A549 (cell line): ENCODE data around the gene PDGFD. TPM values are rescaled to one million over a fixed set of nuclear protein-coding genes. Genes with fewer than 3 reads are reported as not detected.

Experiments
- ATAC-seq, 2 experiments: fragments of 200-7000 bp in 1 of 2; fragments of >200 bp in 1 of 2; cut with Nextera tagmentation in 1 of 2; cut with Tn5 transposase in 1 of 2; 3 replicates each; pipeline versions ENCODE4 v1.8.0 to v1.9.1; 2018 to 2020; ENCODE audit warnings: mild to moderate bottlenecking in 1 of 2, moderate library complexity in 1 of 2
- CTCF ChIA-PET: fragments of 300-600 bp; sonication (Branson Sonifier 250); formaldehyde crosslinking; extraction: SDS; loops from one replicate; lab custom pipeline; 2021; ENCODE audit warnings: antibody characterized with exemption, inconsistent platforms; lab: Yijun Ruan, JAX
- POLR2A ChIA-PET: fragments of 350-600 bp; formaldehyde crosslinking; extraction: SDS; loops from one replicate; lab custom pipeline; 2021; ENCODE audit warnings: antibody characterized with exemption, inconsistent platforms; lab: Yijun Ruan, JAX
- DNase-seq, 2 experiments: peaks; one replicate each; pipeline versions ENCODE4 v3.0.0 to v3.0.0-alpha.2; 2011 to 2016; ENCODE audit warnings: low read depth in 1 of 2, low spot score in 1 of 2
- FAIRE-seq: peaks from 2 replicates; lab custom pipeline; 2011; peaks lifted over from hg19 to GRCh38; lab: Jason Lieb, UNC
- H3K27ac ChIP-seq, 2 experiments: fragments of >200 bp; sonication (Bioruptor Twin); formaldehyde crosslinking; 3 replicates each; pipeline ENCODE4 v1.5.1; 2016 to 2017
- H3K4me1 ChIP-seq: fragments of >200 bp; sonication (Bioruptor Twin); formaldehyde crosslinking; 3 replicates; pipeline ENCODE4 v1.6.1; 2016
- H3K4me2 ChIP-seq: fragments of >200 bp; sonication (Bioruptor Twin); formaldehyde crosslinking; 3 replicates; pipeline ENCODE4 v1.6.1; 2016
- H3K4me3 ChIP-seq: fragments of >200 bp; sonication (Bioruptor Twin); formaldehyde crosslinking; 3 replicates; pipeline ENCODE4 v1.5.1; 2016
- H3K9me3 ChIP-seq: fragments of >200 bp; sonication (Bioruptor Twin); formaldehyde crosslinking; 3 replicates; pipeline ENCODE4 v1.6.1; 2016
- BHLHE40 ChIP-seq: IDR thresholded peaks from 2 replicates; pipeline ENCODE4 v1.6.1; 2012; ENCODE audit warnings: low read depth, low read length, inconsistent platforms
- CBX2 ChIP-seq: fragments of 200-600 bp; sonication (generic); IDR thresholded peaks from 2 replicates; pipeline ENCODE4 v1.6.1; 2016; ENCODE audit warnings: low read depth, mild to moderate bottlenecking, borderline replicate concordance
- CBX8 ChIP-seq: fragments of 200-600 bp; sonication (generic); IDR thresholded peaks from 2 replicates; pipeline ENCODE4 v1.6.1; 2016
- CEBPB ChIP-seq, 2 experiments: fragments of >200 bp in 1 of 2; sonication (Bioruptor Twin) in 1 of 2; formaldehyde crosslinking in 1 of 2; IDR thresholded peaks; 2 replicates each; pipeline ENCODE4 v1.6.1; 2012 to 2016
- EHMT2 ChIP-seq: fragments of 200-600 bp; sonication (generic); IDR thresholded peaks from 2 replicates; pipeline ENCODE4 v1.6.1; 2016; ENCODE audit warnings: antibody characterized with exemption, low read depth, mild to moderate bottlenecking, moderate library complexity
- ESRRA ChIP-seq: fragments of 150-350 bp; IDR thresholded peaks from 2 replicates; pipeline ENCODE4 v1.6.1; 2014; ENCODE audit warnings: mild to moderate bottlenecking, low read length, borderline replicate concordance
- FOSB ChIP-seq: fragments of 250-450 bp; sonication (Bioruptor Pico); IDR thresholded peaks from 2 replicates; pipeline ENCODE4 v1.5.0; 2020; ENCODE audit warnings: mild to moderate bottlenecking, moderate library complexity
- GATA3 ChIP-seq: IDR thresholded peaks from 2 replicates; pipeline ENCODE4 v1.6.1; 2012; ENCODE audit warnings: borderline replicate concordance
- HDAC2 ChIP-seq: fragments of 200-600 bp; sonication (generic); IDR thresholded peaks from 2 replicates; pipeline ENCODE4 v1.6.1; 2016
- HOXA7 ChIP-seq: fragments of 250-450 bp; sonication (Bioruptor Pico); IDR thresholded peaks from 2 replicates; pipeline ENCODE4 v1.5.0; 2020; ENCODE audit warnings: mild to moderate bottlenecking, moderate library complexity
- HOXB13 ChIP-seq: fragments of 250-450 bp; sonication (Bioruptor Pico); IDR thresholded peaks from 2 replicates; pipeline ENCODE4 v1.5.0; 2020; ENCODE audit warnings: low read depth, mild to moderate bottlenecking, moderate library complexity
- JUN ChIP-seq, 2 experiments: fragments of >200 bp; sonication (Bioruptor Twin); formaldehyde crosslinking; IDR thresholded peaks; 2 replicates in 1 of 2; 3 replicates in 1 of 2; pipeline ENCODE4 v1.6.1; 2016 to 2017
- KDM1A ChIP-seq: fragments of 200-600 bp; sonication (generic); IDR thresholded peaks from 2 replicates; pipeline ENCODE4 v1.6.1; 2016; ENCODE audit warnings: low read depth, mild to moderate bottlenecking
- KDM5A ChIP-seq: fragments of 200-600 bp; sonication (generic); IDR thresholded peaks from 2 replicates; pipeline ENCODE4 v1.6.1; 2016; ENCODE audit warnings: antibody characterized with exemption, mild to moderate bottlenecking
- NFE2L2 ChIP-seq: fragments of 150-350 bp; conservative IDR thresholded peaks from 2 replicates; pipeline ENCODE4 v1.6.1; 2014; ENCODE audit warnings: low read length
- PHF8 ChIP-seq: fragments of 200-600 bp; sonication (generic); IDR thresholded peaks from 2 replicates; pipeline ENCODE4 v1.6.1; 2016; ENCODE audit warnings: low read depth, mild to moderate bottlenecking, antibody characterized with exemption, moderate library complexity, borderline replicate concordance
- POLR2A ChIP-seq: IDR thresholded peaks from 2 replicates; pipeline ENCODE4 v1.6.1; 2012; ENCODE audit warnings: mild to moderate bottlenecking, low read length
- POLR2AphosphoS2 ChIP-seq: conservative IDR thresholded peaks from 2 replicates; pipeline ENCODE4 v1.6.1; 2012; ENCODE audit warnings: low read length, improper control_type of control experiment, inconsistent platforms
- RAD21 ChIP-seq, 2 experiments: fragments of >200 bp in 1 of 2; sonication (Bioruptor Twin) in 1 of 2; formaldehyde crosslinking in 1 of 2; IDR thresholded peaks in 1 of 2; conservative IDR thresholded peaks in 1 of 2; 2 replicates in 1 of 2; 3 replicates in 1 of 2; pipeline ENCODE4 v1.6.1; 2012 to 2018; ENCODE audit warnings: inconsistent platforms in 1 of 2
- RARB ChIP-seq: fragments of 250-450 bp; sonication (Bioruptor Pico); IDR thresholded peaks from 2 replicates; pipeline ENCODE4 v1.8.0; 2021; ENCODE audit warnings: mild to moderate bottlenecking, moderate library complexity
- RCOR1 ChIP-seq: fragments of 150-350 bp; IDR thresholded peaks from 2 replicates; pipeline ENCODE4 v1.6.1; 2014; ENCODE audit warnings: antibody characterized with exemption, low read length, low read depth
- RNF2 ChIP-seq: fragments of 200-600 bp; sonication (generic); IDR thresholded peaks from 2 replicates; pipeline ENCODE4 v1.6.1; 2016; ENCODE audit warnings: low read depth, mild to moderate bottlenecking, antibody characterized with exemption, moderate library complexity, borderline replicate concordance
- SREBF2 ChIP-seq: fragments of 450-650 bp; IDR thresholded peaks from 2 replicates; pipeline ENCODE4 v1.6.1; 2014; ENCODE audit warnings: mild to moderate bottlenecking, moderate library complexity
- ZC3H11A ChIP-seq: fragments of 450-650 bp; IDR thresholded peaks from 2 replicates; pipeline ENCODE4 v1.6.1; 2014; ENCODE audit warnings: antibody characterized with exemption, mild to moderate bottlenecking
- ZNF302 ChIP-seq: fragments of 250-450 bp; sonication (Bioruptor Pico); IDR thresholded peaks from 2 replicates; pipeline ENCODE4 v1.9.0; 2021; ENCODE audit warnings: inconsistent platforms, mild to moderate bottlenecking, moderate library complexity
- ZSCAN20 ChIP-seq: fragments of 250-450 bp; sonication (Bioruptor Pico); IDR thresholded peaks from 2 replicates; pipeline ENCODE4 v1.8.0; 2022; ENCODE audit warnings: mild to moderate bottlenecking, moderate library complexity
- WGBS: methylation state at CpG from one replicate; pipeline ENCODE4 v1.1.6; 2017; ENCODE audit errors: missing lambda C conversion rate; 5-methylcytosine and 5-hydroxymethylcytosine counted together
- polyA plus RNA-seq, 4 experiments: library from polyadenylated mRNA; depleted of rRNA in 3 of 4; stranded (reverse); fragments of >200 nt; fragmentation: RNase III in 1 of 4; extraction: RNeasy Plus Mini Kit Qiagen cat#74134 plus additional on column Dnase treatment in 1 of 4; gene quantifications; 2 replicates in 3 of 4; 3 replicates in 1 of 4; pipeline ENCODE4 v1.2.3, GENCODE V29; 2011 to 2017
- TF ChIP-seq, protein P1 (sequence below): fragments of 250-450 bp; sonication (Bioruptor Pico); IDR thresholded peaks from 2 replicates; pipeline ENCODE4 v1.5.0; 2021; ENCODE audit warnings: mild to moderate bottlenecking, moderate library complexity, borderline replicate concordance
- TF ChIP-seq, protein P2 (sequence below): IDR thresholded peaks from 2 replicates; pipeline ENCODE4 v1.6.1; 2012
- TF ChIP-seq, protein P3 (sequence below): fragments of 150-350 bp; IDR thresholded peaks from 2 replicates; pipeline ENCODE4 v1.6.1; 2014; ENCODE audit warnings: low read depth, mild to moderate bottlenecking, low read length
- TF ChIP-seq, protein P4 (sequence below): fragments of >200 bp; sonication (Bioruptor Twin); formaldehyde crosslinking; IDR thresholded peaks from 2 replicates; pipeline ENCODE4 v1.6.1; 2016
- TF ChIP-seq, protein P5 (sequence below): fragments of 250-450 bp; sonication (Bioruptor Pico); IDR thresholded peaks from 2 replicates; pipeline ENCODE4 v1.5.0; 2020; ENCODE audit warnings: low read depth, mild to moderate bottlenecking, moderate library complexity

PDGFD gene
- polyA plus RNA-seq, 2 of the 4 experiments (the other 2 are of a cell fraction), result 11.1 to 29.7 TPM

DNA sequence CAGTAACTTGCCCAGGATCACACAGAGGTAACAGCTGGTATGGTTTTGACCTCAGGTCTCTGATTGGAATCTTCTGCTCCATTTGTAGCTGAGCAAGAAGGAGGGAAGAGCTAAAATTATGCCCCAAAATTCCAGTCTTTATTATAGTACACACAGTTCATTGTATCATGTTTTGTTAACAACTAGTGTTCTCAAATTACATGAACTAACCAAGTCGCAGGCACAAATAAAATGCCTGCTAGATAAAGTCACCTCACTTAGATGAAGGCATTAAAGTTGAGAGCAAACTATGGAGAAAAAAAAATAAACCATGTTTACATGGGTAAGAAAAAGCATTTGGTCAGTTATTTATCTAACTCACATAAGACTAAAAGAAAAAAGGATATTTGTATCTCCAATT is 58.8 kb downstream of the PDGFD start:
- ATAC-seq (no peak), FAIRE-seq (no peak)
- no peak overlapping the region for H3K4me2 ChIP-seq
- ChIA-PET CTCF (interaction anchor here (0.8 kb wide), 1 partner anchor 8 kb away, joined by 3 read pairs; no protein-coding TSS in a partner anchor), POLR2A (no interaction called here)
- no peaks in the 10 kb centered on the region for H3K9me3 ChIP-seq
- no peak overlapping the region for H3K27ac ChIP-seq
- no peak overlapping the region for H3K4me3 ChIP-seq
- WGBS, result 66% methylated on average over 1 of the region's 1 CpG
- no peak for TF ChIP-seq RAD21 (conservative IDR thresholded peaks at IDR 0.05 in 1 of 2, IDR thresholded peaks at IDR 0.05 in 1 of 2)
- no peak for TF ChIP-seq ZC3H11A
- no peak for TF ChIP-seq HOXB13 (CRISPR knock-in tag)
- no peak for TF ChIP-seq RCOR1
- no peak for TF ChIP-seq GATA3
- no peak for TF ChIP-seq ZSCAN20
- no peak for TF ChIP-seq HDAC2
- no peak for TF ChIP-seq CBX8
- no peak for TF ChIP-seq BHLHE40
- TF ChIP-seq, protein P1, sequence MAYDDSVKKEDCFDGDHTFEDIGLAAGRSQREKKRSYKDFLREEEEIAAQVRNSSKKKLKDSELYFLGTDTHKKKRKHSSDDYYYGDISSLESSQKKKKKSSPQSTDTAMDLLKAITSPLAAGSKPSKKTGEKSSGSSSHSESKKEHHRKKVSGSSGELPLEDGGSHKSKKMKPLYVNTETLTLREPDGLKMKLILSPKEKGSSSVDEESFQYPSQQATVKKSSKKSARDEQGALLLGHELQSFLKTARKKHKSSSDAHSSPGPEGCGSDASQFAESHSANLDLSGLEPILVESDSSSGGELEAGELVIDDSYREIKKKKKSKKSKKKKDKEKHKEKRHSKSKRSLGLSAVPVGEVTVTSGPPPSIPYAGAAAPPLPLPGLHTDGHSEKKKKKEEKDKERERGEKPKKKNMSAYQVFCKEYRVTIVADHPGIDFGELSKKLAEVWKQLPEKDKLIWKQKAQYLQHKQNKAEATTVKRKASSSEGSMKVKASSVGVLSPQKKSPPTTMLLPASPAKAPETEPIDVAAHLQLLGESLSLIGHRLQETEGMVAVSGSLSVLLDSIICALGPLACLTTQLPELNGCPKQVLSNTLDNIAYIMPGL, result no peak
- TF ChIP-seq CBX2, result no peak
- no peak for TF ChIP-seq ESRRA
- no peak for TF ChIP-seq POLR2AphosphoS2
- no peak for TF ChIP-seq CEBPB (IDR thresholded peaks at IDR 0.05)
- no peak for TF ChIP-seq HOXA7
- TF ChIP-seq RNF2, result no peak
- no peak for TF ChIP-seq JUN (IDR thresholded peaks at IDR 0.05)
- no peak for TF ChIP-seq POLR2A
- TF ChIP-seq EHMT2, result no peak
- TF ChIP-seq, all 56 proteins: peak for 0
- DNase-seq, result no peak
- H3K4me1 ChIP-seq, result 0 out of 3 replicates have a peak, but pooled peaks cover 4% of the 10 kb centered on the region

DNA sequence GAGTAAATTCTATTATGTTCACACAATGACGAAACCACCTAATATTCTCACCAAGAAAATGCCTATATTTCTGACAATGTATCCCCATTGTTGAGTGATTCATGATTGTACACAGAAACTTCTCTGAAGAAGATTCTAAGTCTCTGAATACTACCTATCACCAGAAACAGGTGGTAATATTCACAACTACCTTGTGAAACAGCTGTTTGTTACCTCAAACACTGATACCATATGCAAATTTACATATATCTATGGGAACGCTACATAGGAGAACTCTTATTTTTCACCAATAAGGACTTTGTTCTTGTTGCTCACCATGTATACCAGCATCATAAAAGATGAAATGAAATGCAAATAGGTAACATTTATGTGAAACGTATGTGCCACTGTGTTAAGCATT is 59.3 kb downstream of the PDGFD start:
- FAIRE-seq (no peak), DNase-seq (no peak)
- no peak overlapping the region for H3K4me3 ChIP-seq
- CTCF ChIA-PET, result interaction anchor here (0.8 kb wide), 1 partner anchor 8 kb away, joined by 3 read pairs; no protein-coding TSS in a partner anchor
- H3K4me1 ChIP-seq, result 0 out of 3 replicates have a peak, but pooled peaks cover 4% of the 10 kb centered on the region
- no peak for TF ChIP-seq SREBF2
- TF ChIP-seq, protein P2, sequence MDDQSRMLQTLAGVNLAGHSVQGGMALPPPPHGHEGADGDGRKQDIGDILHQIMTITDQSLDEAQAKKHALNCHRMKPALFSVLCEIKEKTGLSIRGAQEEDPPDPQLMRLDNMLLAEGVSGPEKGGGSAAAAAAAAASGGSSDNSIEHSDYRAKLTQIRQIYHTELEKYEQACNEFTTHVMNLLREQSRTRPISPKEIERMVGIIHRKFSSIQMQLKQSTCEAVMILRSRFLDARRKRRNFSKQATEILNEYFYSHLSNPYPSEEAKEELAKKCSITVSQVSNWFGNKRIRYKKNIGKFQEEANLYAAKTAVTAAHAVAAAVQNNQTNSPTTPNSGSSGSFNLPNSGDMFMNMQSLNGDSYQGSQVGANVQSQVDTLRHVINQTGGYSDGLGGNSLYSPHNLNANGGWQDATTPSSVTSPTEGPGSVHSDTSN, result no peak
- no peak for TF ChIP-seq POLR2AphosphoS2
- TF ChIP-seq ZSCAN20, result no peak
- TF ChIP-seq HOXA7, result no peak
- no peak for TF ChIP-seq EHMT2
- TF ChIP-seq ESRRA, result no peak
- no peak for TF ChIP-seq KDM1A
- TF ChIP-seq RARB (CRISPR knock-in tag), result no peak
- TF ChIP-seq, all 56 proteins: peak for 0
- Histone ChIP-seq H3K4me2 (no peak overlapping the region), H3K27ac (no peak overlapping the region), H3K9me3 (no peaks in the 10 kb centered on the region)
- 87% methylated on average over 3 of the region's 3 CpGs for WGBS
- no peak for ATAC-seq
- POLR2A ChIA-PET, result no interaction called here

DNA sequence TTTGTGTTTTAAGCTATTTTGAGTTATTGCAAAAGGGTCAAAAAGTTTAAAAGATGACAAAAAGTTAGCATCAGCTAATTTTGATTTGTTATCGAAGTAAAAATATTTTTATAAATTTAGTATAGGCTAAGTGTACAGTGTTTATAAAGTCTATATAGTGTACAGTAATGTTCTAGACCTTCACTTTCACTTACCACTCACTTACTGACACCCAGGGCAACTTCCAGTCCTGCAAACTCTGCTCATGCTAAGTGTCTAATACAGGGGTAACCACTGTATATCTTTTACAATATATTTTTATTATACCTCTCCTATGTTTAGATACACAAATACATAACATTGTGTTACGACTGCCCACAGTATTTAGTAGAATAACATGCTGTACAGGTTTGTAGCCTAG is 59.7 kb downstream of the PDGFD start:
- H3K4me1 ChIP-seq, result 0 out of 3 replicates have a peak, but pooled peaks cover 4% of the 10 kb centered on the region
- WGBS, result 91% methylated on average over 2 of the region's 2 CpGs
- ChIA-PET POLR2A (no interaction called here), CTCF (interaction anchor here (1.3 kb wide), 1 partner anchor 27 kb away, joined by 4 read pairs; no protein-coding TSS in a partner anchor)
- H3K9me3 ChIP-seq, result no peaks in the 10 kb centered on the region
- no peak overlapping the region for H3K27ac ChIP-seq
- FAIRE-seq, result no peak
- ATAC-seq, result no peak
- no peak for DNase-seq
- TF ChIP-seq, protein P3, sequence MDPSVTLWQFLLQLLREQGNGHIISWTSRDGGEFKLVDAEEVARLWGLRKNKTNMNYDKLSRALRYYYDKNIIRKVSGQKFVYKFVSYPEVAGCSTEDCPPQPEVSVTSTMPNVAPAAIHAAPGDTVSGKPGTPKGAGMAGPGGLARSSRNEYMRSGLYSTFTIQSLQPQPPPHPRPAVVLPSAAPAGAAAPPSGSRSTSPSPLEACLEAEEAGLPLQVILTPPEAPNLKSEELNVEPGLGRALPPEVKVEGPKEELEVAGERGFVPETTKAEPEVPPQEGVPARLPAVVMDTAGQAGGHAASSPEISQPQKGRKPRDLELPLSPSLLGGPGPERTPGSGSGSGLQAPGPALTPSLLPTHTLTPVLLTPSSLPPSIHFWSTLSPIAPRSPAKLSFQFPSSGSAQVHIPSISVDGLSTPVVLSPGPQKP, result no peak
- no peak for TF ChIP-seq KDM5A
- no peak for TF ChIP-seq ZC3H11A
- no peak for TF ChIP-seq RCOR1
- TF ChIP-seq, protein P4, sequence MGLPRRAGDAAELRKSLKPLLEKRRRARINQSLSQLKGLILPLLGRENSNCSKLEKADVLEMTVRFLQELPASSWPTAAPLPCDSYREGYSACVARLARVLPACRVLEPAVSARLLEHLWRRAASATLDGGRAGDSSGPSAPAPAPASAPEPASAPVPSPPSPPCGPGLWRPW, result no peak
- TF ChIP-seq BHLHE40, result no peak
- no peak for TF ChIP-seq ZNF302
- TF ChIP-seq RNF2, result no peak
- TF ChIP-seq NFE2L2, result no peak
- TF ChIP-seq, protein P5, sequence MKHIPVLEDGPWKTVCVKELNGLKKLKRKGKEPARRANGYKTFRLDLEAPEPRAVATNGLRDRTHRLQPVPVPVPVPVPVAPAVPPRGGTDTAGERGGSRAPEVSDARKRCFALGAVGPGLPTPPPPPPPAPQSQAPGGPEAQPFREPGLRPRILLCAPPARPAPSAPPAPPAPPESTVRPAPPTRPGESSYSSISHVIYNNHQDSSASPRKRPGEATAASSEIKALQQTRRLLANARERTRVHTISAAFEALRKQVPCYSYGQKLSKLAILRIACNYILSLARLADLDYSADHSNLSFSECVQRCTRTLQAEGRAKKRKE (CRISPR knock-in tag), result no peak
- no peak for TF ChIP-seq PHF8
- no peak for TF ChIP-seq FOSB (CRISPR knock-in tag)
- H3K4me2 ChIP-seq, result no peak overlapping the region
- no peak overlapping the region for H3K4me3 ChIP-seq
